Brain microvascular endothelial cell (primary cell): Measurements from ENCODE around the gene EFCAB11.

Source experiments
- DNase-seq: peaks from one replicate; pipeline ENCODE4 v3.0.0-alpha.2; 2020
- H3K27ac ChIP-seq: fragments of 250-450 bp; sonication (Bioruptor Pico); 2 replicates; pipeline ENCODE4 v1.5.1; 2020; ENCODE audit warnings: mild to moderate bottlenecking, moderate library complexity
- H3K27me3 ChIP-seq: fragments of 250-450 bp; sonication (Bioruptor Pico); replicated peaks from 2 replicates; pipeline ENCODE4 v1.5.1; 2020; ENCODE audit warnings: mild to moderate bottlenecking
- H3K36me3 ChIP-seq: fragments of 250-450 bp; sonication (Bioruptor Pico); replicated peaks from 2 replicates; pipeline ENCODE4 v1.5.1; 2020; ENCODE audit warnings: mild to moderate bottlenecking
- H3K4me3 ChIP-seq: 2 replicates; pipeline ENCODE4 v1.5.1; 2011; ENCODE audit warnings: low read depth, mild to moderate bottlenecking, control low read depth, low read length, moderate library complexity
- in situ Hi-C: cut with HindIII; loops from 2 replicates; pipeline ENCODE4 v1.10.0; 2017; ENCODE audit warnings: low sequenced_read_pairs, low pct_ligation_motif_present
- TF ChIP-seq, protein P1 (sequence below): IDR thresholded peaks from 2 replicates; pipeline ENCODE4 v1.5.1; 2011; ENCODE audit warnings: low read depth, mild to moderate bottlenecking, moderate library complexity, low read length, control low read depth, inconsistent platforms; ENCODE audit errors: missing control alignments

Gene EFCAB11

DNA sequence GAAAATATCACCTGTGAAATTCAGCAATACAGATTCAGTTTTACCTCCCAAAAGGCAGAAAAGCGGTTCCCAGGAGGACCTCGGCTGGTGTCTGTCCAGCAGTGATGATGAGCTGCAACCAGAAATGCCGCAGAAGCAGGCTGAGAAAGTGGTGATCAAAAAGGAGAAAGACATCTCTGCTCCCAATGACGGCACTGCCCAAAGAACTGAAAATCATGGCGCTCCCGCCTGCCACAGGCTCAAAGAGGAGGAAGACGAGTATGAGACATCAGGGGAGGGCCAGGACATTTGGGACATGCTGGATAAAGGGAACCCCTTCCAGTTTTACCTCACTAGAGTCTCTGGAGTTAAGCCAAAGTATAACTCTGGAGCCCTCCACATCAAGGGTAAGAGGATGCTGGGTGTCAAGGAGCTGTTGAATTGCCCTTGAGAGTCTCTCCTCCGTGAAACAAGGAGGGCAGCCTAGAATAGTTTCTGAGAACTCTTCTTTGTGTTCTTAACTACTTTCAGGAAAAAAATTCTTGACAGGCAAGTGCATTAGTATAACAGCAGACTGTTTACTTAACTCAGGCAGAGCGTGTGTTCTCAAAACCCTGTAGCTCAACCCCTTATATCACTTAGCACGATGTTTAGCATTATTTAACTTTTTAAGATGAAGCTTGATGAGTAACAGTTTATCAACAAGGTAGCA is 8.9 kb upstream of the EFCAB11 start:
- DNase-seq, result no peak
- TF ChIP-seq, protein P1, sequence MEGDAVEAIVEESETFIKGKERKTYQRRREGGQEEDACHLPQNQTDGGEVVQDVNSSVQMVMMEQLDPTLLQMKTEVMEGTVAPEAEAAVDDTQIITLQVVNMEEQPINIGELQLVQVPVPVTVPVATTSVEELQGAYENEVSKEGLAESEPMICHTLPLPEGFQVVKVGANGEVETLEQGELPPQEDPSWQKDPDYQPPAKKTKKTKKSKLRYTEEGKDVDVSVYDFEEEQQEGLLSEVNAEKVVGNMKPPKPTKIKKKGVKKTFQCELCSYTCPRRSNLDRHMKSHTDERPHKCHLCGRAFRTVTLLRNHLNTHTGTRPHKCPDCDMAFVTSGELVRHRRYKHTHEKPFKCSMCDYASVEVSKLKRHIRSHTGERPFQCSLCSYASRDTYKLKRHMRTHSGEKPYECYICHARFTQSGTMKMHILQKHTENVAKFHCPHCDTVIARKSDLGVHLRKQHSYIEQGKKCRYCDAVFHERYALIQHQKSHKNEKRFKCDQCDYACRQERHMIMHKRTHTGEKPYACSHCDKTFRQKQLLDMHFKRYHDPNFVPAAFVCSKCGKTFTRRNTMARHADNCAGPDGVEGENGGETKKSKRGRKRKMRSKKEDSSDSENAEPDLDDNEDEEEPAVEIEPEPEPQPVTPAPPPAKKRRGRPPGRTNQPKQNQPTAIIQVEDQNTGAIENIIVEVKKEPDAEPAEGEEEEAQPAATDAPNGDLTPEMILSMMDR, result no peak
- H3K36me3 ChIP-seq, result peaks cover 30% of the 10 kb centered on the region
- H3K27me3 ChIP-seq, result no peaks in the 10 kb centered on the region
- in situ Hi-C loops, result no loop called here
- H3K27ac ChIP-seq, result no peak overlapping the region
- H3K4me3 ChIP-seq, result no peak overlapping the region

DNA sequence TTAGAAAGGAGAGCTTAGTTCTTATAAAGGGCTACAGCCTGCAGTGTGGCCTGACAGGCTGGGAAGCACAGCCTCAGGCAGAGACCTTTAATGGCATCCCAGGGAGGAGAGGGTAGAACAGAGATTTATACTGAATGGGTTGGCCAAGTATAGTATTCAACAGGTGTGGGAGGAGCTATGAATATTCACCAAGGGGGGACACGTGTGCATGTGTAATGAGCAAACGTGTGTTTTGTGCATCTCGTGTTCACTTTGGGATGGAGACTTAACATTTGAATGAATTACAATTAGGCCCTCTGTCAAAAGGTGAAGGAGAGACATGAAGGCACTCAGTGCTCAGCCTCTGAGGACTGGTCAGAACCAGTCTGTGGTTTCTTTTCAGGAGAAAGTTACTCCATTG is 6.4 kb upstream of the EFCAB11 start:
- no peak overlapping the region for H3K4me3 ChIP-seq
- H3K27ac ChIP-seq, result no peak overlapping the region
- in situ Hi-C loops, result no loop called here
- no peaks in the 10 kb centered on the region for H3K27me3 ChIP-seq
- no peak for DNase-seq
- peaks cover 18% of the 10 kb centered on the region for H3K36me3 ChIP-seq
- TF ChIP-seq, protein P1, result no peak

GRCh38 chr14:89959853-89960445 is 5.4 kb upstream of the EFCAB11 start:
- Histone ChIP-seq H3K27ac (no peak overlapping the region), H3K36me3 (peaks cover 18% of the 10 kb centered on the region), H3K27me3 (no peaks in the 10 kb centered on the region), H3K4me3 (no peak overlapping the region)
- in situ Hi-C loops, result no loop called here
- no peak for DNase-seq
- TF ChIP-seq, protein P1, result no peak

DNA sequence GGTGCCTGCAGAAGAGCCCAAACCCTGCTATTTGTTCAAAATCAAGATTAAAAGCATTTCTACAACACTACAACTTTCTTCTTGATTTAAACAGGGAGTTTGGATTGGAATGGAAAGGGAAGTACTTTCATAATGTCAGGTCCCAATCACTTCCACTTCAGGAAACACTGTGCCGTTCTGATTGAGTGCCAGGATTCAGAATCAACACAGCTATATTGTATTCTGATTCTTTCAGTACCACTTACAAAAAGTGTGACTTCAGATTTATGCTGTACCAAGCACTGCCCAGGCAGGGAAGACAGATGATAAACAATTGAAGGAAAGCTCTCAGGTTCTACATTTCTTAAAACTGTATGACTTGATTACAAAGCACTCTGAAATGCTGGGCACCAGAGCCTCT is 4.4 kb upstream of the EFCAB11 start:
- Histone ChIP-seq H3K36me3 (peaks cover 16% of the 10 kb centered on the region), H3K27ac (no peak overlapping the region), H3K27me3 (no peaks in the 10 kb centered on the region), H3K4me3 (no peak overlapping the region)
- in situ Hi-C loops, result no loop called here
- DNase-seq, result no peak
- TF ChIP-seq, protein P1, result no peak

DNA sequence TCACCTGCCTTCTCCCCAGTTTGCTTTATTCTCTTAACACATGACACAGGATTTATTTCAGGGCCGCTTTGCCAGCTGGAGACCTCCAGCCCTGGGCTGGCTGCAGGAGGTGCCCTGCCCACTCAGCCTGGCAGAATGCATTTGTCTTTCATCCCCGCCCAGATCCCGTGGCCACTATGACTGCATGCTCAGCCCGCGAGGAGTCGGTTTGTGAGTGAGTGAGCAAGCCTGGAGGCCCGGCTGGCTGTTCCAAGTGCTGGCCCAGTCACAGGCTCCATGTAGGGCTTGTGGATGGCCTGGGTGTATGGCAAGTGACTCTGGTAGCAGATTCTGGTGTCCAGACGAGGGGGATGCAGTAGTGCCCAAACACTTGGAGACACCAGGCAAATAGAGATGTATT is 3.3 kb upstream of the EFCAB11 start:
- in situ Hi-C loops, result no loop called here
- H3K4me3 ChIP-seq, result no peak overlapping the region
- H3K27me3 ChIP-seq, result no peaks in the 10 kb centered on the region
- TF ChIP-seq, protein P1, result no peak
- peaks cover 6% of the 10 kb centered on the region for H3K36me3 ChIP-seq
- no peak overlapping the region for H3K27ac ChIP-seq
- peak; percentile 4 for DNase-seq
